22Rv1 (cell line): ENCODE measurements around the gene OR51E1.

Experiments used
- H3K27ac ChIP-seq: fragments of 450-650 bp; 2 replicates; pipeline ENCODE4 v1.5.1; 2017
- CTCF ChIP-seq: fragments of 450-650 bp; IDR thresholded peaks from 2 replicates; pipeline ENCODE4 v1.5.1; 2017; ENCODE audit warnings: mild to moderate bottlenecking
- ZFX ChIP-seq: fragments of 450-650 bp; IDR thresholded peaks from 2 replicates; pipeline ENCODE4 v1.6.1; 2017; ENCODE audit warnings: antibody characterized with exemption, borderline replicate concordance

The OR51E1 gene

GRCh38 chr11:4639931-4640330, 3.9 kb upstream of the OR51E1 start:
- TF ChIP-seq ZFX, result no peak
- TF ChIP-seq CTCF, result no peak

GRCh38 chr11:4641501-4641900, 2.3 kb upstream of the OR51E1 start:
- H3K27ac ChIP-seq, result no peak overlapping the region
- TF ChIP-seq CTCF, result no peak
- no peak for TF ChIP-seq ZFX

More at GRCh38 chr11:4639931-4640330, 3.9 kb upstream of the OR51E1 start:
- no peak overlapping the region for H3K27ac ChIP-seq

- TF ChIP-seq ZFX (no peak), CTCF (no peak)
- H3K27ac ChIP-seq, result no peak overlapping the region
Measured at GRCh38 chr11:4642043-4642442, 1.7 kb upstream of the OR51E1 start.

GRCh38 chr11:4643076-4643475, 706 bp upstream of the OR51E1 start:
- no peak overlapping the region for H3K27ac ChIP-seq
- TF ChIP-seq CTCF (no peak), ZFX (no peak)

- no peak overlapping the region for H3K27ac ChIP-seq
- TF ChIP-seq CTCF (no peak), ZFX (no peak)
Measured at GRCh38 chr11:4644233-4644632, 451 bp downstream of the OR51E1 start.

- no peak overlapping the region for H3K27ac ChIP-seq
- no peak for TF ChIP-seq ZFX
- no peak for TF ChIP-seq CTCF
Measured at GRCh38 chr11:4645974-4646373, 2.2 kb downstream of the OR51E1 start.

GRCh38 chr11:4647766-4648165, 4.0 kb downstream of the OR51E1 start:
- TF ChIP-seq ZFX (no peak), CTCF (no peak)
- no peak overlapping the region for H3K27ac ChIP-seq
